CD4-positive, alpha-beta T cell treated with Interleukin-10 for 1 hour (primary cell): Measurements from ENCODE around the gene SARS2.
A peak's percentile ranks its signal among the peaks of the same experiment; 100 is the strongest.
"Not testable (repeated sequence)": the region's sequence is repeated elsewhere in the genome, so short reads cannot be mapped to it uniquely, and the experiment has no call there.

Experiments
- DNase-seq: peaks from one replicate; pipeline ENCODE4 v3.0.0-alpha.2; 2020

SARS2 gene, protein sequence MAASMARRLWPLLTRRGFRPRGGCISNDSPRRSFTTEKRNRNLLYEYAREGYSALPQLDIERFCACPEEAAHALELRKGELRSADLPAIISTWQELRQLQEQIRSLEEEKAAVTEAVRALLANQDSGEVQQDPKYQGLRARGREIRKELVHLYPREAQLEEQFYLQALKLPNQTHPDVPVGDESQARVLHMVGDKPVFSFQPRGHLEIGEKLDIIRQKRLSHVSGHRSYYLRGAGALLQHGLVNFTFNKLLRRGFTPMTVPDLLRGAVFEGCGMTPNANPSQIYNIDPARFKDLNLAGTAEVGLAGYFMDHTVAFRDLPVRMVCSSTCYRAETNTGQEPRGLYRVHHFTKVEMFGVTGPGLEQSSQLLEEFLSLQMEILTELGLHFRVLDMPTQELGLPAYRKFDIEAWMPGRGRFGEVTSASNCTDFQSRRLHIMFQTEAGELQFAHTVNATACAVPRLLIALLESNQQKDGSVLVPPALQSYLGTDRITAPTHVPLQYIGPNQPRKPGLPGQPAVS

DNA sequence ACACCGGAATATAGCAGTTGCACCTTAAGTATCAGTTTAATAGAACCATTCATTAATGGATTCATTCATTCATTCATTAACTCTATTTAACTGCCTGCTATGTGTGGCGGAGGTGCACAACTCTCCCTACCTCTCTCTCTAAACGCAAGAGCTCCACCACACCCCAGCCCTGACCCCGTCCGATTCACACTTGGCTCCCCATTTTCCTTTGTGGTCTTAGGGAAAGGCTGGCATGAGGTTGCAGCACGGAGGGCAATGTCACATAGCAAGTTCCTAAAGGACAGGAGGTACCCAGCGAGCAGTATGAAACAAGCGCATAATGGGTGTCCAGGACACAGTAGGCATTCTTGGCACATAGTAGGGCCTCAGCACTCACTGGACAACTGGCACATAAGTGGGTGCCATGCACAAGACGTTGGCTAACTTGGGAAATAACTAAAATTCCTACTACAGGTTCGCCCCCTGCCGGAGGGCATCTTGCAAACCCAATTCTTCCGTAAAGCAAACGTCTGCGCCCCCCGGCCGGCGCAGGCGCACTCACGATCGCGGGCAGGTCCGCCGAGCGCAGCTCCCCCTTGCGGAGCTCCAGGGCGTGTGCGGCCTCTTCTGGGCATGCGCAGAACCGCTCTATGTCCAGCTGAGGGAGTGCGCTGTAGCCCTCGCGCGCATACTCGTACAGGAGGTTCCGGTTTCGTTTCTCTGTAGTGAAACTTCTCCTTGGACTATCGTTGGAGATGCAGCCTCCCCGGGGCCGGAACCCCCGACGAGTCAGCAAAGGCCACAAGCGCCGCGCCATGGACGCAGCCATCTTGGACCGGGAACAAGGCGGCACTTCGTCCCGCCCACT is at the start of gene SARS2:
Gene SARS2 (minus strand): TSS at position 835 of the 847 bp plus-strand sequence. CDS start 27 bp downstream, at position 808.
- DNase-seq = peak; percentile 93

DNA sequence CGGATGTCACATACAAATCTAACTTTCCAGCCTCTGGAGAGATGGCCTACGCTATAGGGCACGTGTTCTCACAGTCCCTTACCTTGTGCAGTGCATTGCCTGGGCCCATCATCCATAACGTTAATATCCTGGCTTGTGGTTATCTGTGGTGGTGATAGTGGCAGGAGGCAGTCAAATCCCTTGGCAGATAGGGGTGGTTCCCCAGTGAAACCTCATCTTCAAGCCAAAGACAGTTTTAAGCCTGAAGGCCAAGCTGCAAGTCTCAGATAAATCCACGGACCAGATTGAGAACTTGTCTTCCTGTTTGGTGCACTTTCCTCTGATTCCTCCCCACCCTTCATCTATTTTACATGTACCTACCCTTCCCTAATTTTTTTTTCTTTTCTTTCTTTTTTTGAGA is 49.2 kb upstream of the SARS2 start:
- no peak for DNase-seq

DNA sequence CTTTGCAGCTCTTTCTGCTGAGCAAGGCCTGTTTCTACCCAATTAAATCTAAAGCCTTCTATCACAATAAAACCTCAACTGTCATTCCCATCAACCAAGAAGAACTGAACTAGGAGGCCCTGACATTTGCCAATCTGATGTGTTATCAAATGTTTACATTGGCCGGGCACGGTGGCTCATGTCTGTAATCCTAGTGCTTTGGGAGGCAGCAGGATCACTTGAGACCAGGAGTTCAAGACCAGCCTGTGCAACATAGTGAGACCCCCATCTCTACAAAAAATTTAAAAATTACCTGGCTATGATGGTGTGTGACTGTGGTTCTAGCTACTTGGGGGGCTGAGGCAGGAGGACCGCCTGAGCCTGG is 47.7 kb upstream of the SARS2 start:
- DNase-seq = no peak

DNA sequence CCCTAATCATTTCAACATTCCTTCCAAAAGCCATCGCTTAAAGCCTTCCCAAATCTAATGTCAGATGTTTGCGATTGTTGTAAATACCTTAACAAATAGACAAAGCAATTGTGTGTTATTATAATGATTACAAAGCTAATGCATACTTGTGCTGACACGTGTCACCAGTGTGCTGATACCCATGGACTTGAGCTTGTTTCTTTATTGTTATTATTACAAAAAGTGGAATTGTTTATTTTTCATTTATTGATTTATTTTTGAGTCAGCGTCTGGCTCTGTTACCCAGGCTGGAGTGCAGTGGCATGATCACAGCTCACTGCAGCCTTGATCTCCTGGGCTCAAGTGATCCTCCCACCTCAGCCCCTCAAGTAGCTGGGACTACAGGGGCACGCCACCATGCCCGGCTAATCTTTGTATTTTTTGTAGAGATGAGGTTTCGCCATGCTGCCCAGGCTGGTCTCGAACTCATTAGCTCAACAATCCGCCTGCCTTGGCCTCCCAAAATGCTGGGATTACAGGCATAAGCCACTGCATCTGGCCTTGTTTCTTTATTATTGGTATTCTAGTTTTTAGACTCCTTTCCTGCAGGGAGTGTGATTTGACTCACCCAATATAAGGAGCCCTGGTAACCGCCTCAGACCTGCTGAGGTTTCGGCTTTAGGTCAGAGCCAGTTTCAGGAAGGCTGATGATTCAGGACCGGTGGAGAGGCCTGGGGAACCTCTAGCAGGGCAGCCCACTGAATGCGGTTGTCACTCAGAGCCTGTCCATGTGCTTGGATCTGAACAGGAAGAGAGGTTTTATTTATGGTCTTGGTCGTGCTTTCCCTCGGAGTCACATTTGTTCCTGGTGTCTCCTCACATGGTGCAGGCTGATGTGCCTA is 47.1 kb upstream of the SARS2 start:
- DNase-seq = no peak

DNA sequence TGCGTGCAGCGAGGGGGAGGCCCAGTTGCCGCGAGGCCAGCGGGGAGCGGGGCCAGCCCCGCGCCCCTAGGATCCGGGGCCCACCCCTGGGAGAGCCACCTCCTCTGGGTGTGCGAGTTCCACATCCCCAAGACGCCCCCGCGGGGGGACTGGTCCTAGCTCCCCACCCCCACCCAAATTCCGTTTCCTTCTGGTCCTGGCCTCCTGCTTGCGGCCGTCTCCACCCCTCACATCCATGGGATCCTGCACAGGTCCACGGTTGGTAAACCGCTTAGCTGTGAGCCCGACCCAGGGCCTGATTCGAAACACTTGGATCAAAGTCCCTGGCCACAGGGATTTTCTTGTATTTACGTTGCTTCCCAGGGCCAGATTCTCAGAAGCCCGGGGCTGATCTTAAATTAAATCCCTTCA is 45.3 kb upstream of the SARS2 start:
- DNase-seq = no peak

DNA sequence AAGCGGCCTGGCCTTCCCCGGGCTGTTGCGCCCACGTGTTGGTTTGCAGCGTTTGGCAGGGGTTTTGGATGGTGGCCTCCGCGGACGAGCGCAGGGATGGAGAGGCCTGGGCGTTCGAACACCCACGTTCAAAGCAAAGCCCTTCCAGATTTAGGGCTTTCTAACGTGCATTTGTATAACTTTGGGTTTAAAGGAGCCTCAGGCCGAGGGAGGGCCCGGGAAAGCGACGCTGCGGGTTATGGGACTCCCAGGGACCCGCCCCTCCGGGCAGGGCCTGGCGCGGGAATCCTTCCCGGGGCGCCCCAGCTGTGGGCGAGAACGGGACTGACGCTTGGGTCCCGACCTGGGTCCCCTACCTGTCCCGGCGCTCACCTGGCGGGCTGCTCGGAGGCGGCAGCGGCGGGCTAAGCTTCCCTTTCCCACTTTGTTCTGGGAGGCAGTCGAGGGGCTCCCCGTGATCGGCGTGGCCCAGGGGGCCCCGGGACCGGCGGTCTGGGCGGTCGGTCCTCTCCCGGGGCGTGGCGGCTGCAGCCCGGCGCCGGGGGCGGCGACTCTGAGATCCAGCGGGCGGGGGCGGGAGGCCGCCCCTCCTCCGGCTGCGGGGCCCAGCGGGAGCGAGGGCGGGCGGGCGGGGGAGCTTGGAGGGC is 44.8 kb upstream of the SARS2 start, which contains the start of gene FBXO17:
Gene FBXO17 (minus strand): TSS at position 529 of the 647 bp plus-strand sequence. CDS start 25,423 bp downstream, outside the sequence.
- no peak for DNase-seq

DNA sequence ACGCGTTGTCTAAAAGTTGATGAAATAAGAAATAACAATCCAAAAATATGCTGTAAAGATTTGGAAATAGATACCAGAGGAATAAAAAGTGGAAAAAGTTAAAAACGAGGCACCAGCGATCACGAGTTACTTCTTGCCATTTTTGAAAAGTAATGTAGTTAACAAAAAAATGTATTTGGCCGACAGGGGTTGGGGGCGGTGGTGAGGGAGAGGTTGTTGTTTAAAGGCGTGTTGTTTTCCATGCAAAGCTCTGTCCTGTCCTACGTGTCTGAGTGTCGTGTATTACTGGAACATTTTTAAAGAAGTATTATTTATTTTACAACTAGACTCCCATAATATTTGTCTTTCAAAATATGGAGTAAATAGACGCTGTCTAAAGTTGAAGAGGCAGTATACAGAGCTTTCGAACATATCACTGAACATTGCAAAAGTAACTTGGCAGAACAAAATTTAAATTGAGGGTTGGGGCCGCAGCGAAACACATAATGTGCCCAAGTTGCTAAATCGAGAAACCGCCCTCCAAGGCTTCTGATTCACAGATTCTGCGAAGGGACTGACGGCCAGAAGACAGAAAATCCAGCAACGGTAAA is 44.2 kb upstream of the SARS2 start:
- DNase-seq = no peak

DNA sequence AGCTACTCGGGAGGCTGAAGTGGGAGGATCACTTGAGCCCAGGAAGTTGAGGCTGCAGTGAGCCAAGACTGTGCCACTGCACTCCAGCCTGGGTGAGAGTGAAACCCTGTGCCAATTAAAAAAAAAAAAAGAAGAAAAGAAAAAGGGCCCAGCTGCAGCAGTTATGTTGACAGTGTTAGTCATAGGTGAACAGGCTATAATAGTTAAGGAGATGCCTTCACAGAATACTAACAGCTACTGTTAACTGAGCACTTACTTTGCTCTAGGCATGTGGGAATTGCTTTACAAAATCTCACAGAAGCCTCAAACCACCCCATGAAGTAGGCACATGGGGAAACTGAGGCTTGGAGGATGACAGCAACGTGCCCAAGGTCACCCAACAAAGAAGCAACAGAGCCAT is 41.1 kb upstream of the SARS2 start:
- no peak for DNase-seq

DNA sequence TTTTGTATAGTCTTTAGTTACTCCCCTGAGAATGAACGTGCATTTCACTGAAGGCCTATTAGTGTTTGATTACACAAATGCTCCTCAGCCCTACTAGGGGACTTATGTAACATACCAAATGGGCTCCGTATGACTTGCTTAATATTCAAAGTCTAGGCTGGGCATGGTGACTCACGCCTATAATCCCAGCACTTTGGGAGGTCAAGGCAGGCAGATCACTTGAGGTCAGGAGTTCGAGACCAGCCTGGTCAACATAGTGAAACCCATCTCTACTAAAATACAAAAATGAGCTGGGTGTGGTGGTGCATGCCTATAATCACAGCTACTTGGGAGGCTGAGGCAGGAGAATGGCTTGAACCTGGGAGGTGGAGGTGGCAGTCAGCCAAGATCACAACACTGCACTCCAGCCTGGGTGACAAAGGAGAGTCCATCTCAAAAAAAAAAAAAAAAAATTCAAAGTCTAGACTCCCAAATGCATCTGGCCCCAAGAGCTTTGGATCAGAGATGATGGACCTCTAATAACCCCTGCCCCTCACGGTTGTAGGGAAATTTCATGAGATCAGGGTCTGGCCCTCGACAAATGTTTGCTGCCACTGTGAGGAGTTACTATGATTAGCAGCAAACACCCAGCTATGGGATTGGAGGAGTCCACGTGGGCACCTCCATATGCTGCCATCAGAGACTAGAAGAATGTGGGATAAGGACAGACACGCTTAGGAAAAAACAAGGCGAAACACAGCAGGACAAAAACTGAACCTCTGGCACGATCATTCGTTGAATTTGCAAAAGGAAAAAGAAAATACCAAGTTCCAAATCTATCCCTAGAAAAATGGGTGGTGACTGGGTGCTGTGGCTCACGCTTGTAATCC is 40.3 kb upstream of the SARS2 start:
- DNase-seq = no peak

DNA sequence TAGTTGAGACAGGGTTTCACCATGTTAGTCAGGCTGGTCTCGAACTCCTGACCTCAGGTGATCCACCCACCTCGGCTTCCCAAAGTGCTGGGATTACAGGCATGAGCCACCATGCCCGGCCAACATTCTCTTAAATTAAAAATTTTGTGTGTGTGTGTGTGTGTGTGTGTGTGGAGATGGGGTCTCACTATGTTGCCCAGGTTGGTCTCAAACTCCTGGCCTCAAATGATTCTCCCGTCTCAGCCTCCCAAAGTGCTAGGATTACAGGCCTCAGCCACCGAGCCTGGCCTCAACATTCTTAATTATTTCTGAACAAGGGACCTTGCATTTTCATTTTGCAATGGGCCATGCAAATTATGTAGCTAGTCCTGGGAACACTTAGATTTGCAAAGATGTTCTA is 35.6 kb upstream of the SARS2 start:
- not testable (repeated sequence) for DNase-seq

DNA sequence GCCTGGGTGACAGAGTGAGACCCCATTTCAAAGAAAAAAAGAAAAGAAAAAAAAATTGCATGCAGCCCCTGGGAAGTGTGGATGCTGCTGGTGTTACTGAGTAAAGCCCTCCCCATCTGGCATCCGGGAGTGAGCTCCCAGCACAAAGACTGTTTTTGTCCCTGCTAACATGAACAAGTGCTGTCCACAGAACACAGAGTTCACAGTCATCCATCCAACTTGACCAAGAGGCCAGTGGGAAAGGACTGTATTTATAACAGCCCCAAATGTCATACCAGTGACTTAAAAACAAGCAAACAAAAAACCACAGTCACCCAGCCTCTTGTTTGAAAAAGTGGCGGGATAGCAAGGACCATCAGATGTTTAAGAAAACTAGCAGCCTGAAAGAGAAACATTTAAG is 34.2 kb upstream of the SARS2 start:
- DNase-seq = no peak

DNA sequence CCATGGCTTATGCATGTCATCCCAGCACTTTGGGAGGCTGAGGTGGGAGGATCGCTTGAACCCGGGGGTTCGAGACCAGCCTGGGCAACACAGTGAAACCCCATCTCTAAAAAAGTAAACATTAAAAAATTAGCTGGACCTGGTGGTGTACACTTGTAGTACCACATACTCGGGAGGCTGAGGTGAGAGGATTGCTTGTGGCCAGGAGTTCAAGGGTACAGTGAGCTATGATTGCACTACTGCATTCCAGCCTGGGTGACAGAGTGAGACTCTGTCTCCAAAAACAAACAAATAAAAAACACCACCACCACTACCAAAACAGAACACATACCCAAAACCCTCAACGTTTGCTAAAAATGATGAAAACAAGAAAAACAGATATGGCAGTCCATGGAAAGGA is 29.1 kb upstream of the SARS2 start:
- DNase-seq = no peak

DNA sequence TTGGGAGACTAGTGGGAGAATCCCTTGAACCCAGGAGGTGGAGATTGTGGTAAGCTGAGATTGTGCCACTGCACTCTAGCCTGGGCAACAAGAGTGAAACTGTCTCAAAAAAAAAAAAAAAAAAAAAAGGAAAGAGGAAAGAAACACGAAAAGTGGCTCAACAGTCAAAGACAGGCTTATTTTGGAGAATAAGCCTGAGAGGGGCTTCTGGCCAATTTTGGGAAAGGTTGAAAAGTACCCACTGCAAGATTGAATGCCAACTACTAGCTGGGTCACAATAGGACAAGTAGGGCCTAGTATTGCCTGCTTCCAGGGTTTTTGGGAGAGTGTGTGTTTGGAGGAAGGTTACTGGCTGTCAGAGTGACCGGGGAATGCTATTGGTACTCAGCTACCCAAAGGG is 27.7 kb upstream of the SARS2 start:
- no peak for DNase-seq

DNA sequence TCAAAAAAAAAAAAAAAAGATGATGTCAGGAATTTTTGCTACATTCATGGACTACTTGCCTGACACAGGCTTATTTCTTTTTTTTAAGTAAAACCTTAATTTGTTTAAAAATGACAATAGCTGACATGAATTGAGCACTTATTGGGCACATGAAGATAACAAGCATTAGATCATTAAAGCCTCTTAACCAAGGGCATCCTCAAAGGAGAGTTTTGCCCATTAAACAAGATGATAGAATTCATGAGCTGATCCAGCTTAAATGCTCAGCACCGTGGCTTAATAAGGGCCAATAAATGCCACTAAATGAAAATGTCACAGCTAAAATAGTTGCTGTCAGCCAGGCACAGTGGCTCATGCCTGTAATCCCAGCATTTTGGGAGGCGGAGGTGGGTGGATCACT is 25.7 kb upstream of the SARS2 start:
- no peak for DNase-seq

DNA sequence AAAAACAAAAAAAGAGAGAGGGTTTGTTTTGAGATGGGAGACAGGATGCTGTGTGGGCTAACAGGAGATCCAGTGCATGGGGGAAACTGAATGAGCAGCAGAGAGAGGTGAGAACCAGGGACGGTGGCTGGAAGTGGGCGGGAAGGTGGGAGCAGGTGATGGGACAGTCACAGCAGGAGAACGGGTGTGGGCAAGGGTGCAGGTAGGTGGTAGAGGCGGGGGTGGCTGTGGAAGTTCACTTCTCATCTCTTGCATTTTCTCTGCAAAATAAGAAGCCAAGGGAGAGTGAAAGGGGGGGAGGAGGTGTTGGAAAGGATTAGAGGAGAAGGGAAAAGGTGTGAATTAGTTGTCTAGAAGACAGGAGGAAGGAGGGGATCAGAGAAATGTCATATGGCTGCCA is 23.1 kb upstream of the SARS2 start:
- no peak for DNase-seq

DNA sequence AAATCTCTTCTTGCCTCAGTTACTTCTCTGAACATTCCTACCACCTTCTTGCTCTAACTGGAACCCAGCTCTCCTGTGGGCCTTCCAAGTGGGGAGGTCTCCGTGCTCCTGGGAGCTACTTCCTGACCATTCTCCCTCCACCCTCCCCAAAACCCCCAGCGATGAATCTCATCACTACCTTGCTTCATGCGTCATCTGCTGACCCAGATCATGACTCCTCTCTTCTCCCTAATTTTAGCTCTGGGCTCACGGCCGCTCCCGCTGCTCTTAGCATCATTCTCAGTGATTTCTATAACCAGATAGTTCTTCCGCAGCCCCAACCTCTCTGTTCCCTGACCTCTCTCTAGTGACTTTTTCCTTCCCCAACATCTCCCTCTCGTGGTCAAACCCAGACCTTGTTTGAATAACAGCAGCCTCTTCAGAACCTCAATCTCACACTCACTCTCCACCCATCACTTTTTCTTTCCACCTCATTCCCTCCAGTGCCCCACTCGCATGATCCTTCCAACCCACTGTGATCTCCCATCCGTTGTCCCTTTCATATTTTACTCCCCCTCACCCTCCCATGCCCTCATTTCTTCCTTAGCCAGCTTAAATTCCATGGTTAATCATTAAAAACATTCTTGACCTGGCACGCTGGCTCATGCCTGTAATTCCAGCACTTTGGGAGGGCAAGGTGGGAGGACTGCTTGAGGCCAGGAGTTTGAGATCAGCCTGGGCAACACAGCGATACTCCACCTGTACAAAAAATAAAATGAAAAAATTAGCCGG is 22.0 kb upstream of the SARS2 start:
- peak; percentile 62 for DNase-seq

DNA sequence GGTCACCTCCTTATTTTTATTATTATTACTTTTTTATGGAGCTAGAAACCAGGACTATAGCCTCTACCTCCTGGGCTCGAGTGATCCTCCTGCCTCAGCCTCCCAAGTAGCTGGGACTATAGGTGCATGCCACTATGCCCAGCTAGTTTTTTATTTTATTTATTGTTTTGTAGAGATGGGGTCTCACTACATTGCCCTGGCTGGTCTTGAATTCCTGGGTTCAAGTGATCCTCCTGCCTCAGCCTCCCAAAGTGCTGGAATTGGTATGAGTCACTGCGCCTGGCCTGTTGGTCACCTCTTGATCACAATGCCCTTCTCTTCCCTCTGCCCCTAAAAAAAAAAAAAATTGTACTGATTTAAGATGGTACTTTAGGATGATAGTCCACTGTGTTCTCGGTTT is 20.6 kb upstream of the SARS2 start:
- no peak for DNase-seq

DNA sequence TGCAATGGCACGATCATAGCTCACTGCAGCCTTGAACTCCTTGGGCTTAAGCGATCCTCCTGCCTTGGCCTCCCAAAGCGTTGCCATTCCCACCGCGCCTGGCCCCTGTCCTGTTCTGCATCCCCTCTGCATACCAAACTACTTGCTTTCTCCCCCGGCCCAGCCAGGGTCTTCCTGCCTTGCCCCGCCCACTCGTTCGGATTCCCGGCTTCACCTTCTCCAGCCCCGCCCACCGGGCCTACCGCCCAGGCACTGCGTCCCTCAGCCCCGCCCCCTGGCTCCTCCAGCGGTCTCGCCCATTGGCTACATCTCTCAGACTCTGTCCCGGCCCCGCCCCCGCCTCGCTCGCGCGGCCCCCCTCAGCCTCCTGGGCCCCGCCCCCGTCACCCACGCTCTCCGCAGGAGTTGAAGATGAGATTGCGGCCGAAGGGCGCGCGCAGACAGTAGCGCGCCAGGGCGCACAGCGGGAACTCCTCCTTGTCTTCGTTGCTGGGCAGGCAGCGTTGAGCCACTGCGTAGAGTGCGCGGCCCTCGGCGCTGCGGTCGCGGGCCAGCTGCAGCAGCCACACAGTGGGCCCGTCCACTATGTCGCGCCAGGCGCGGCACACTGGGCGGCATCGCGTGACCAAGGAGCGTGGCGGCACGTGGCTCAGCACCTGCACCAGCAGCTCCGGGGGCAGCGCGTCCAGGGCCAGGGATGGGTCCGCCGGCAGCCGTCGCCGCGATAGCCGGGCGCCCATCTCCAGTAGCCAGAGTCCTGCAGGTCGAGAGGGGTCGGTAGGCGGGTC is 19.2 kb upstream of the SARS2 start:
- peak; percentile 88 for DNase-seq
